ENCODE results near the gene GRIK2.

Gene GRIK2

GRCh38 chr6:101458336-101458735 lies 64.8 kb downstream of the GRIK2 start:
- no peak for DNase-seq

GRCh38 chr6:101458826-101459225 lies 65.3 kb downstream of the GRIK2 start:
- DNase-seq: no peak

- no peak for DNase-seq
These were observed 69.1 kb downstream of the GRIK2 start for GRCh38 chr6:101462576-101462975.

- no peak for DNase-seq
These were observed 72.4 kb downstream of the GRIK2 start for GRCh38 chr6:101465863-101466262.

GRCh38 chr6:101477436-101477835 lies 83.9 kb downstream of the GRIK2 start:
- no peak for DNase-seq

- DNase-seq: no peak
These were observed 85.4 kb downstream of the GRIK2 start for GRCh38 chr6:101478891-101479290.

- DNase-seq: no peak
These were observed 89.1 kb downstream of the GRIK2 start for GRCh38 chr6:101482606-101483005.

- no peak for DNase-seq
These were observed 91.3 kb downstream of the GRIK2 start for GRCh38 chr6:101484781-101485180.

- no peak for DNase-seq
These were observed 92.6 kb downstream of the GRIK2 start for GRCh38 chr6:101486124-101486523.

GRCh38 chr6:101486726-101487125 lies 93.2 kb downstream of the GRIK2 start:
- no peak for DNase-seq

GRCh38 chr6:101489456-101489855 lies 95.9 kb downstream of the GRIK2 start:
- DNase-seq: no peak

GRCh38 chr6:101490857-101491256 lies 97.3 kb downstream of the GRIK2 start:
- no peak for DNase-seq

- DNase-seq: no peak
These were observed 109.3 kb downstream of the GRIK2 start for GRCh38 chr6:101502818-101503217.

- no peak for DNase-seq
These were observed 116.0 kb downstream of the GRIK2 start for GRCh38 chr6:101509536-101509935.

GRCh38 chr6:101513181-101513580 lies 119.7 kb downstream of the GRIK2 start:
- DNase-seq: no peak

- no peak for DNase-seq
These were observed 123.1 kb downstream of the GRIK2 start for GRCh38 chr6:101516578-101516977.

GRCh38 chr6:101517632-101518031 lies 124.1 kb downstream of the GRIK2 start:
- DNase-seq: no peak

- no peak for DNase-seq
These were observed 128.7 kb downstream of the GRIK2 start for GRCh38 chr6:101522254-101522653.

GRCh38 chr6:101527467-101527866 lies 134.0 kb downstream of the GRIK2 start:
- DNase-seq: no peak

- no peak for DNase-seq
These were observed 135.3 kb downstream of the GRIK2 start for GRCh38 chr6:101528801-101529200.

- DNase-seq: no peak
These were observed 138.0 kb downstream of the GRIK2 start for GRCh38 chr6:101531538-101531937.

- DNase-seq: no peak
These were observed 140.9 kb downstream of the GRIK2 start for GRCh38 chr6:101534386-101534785.

GRCh38 chr6:101534821-101535220 lies 141.3 kb downstream of the GRIK2 start:
- DNase-seq: no peak

- no peak for DNase-seq
These were observed 144.3 kb downstream of the GRIK2 start for GRCh38 chr6:101537753-101538316.

GRCh38 chr6:101539510-101540245 lies 146.2 kb downstream of the GRIK2 start:
- no peak for DNase-seq
